RCC 7860 (cell line): ENCODE data around the gene EVL.

ENCODE experiments used
- DNase-seq: peaks from one replicate; pipeline ENCODE4 v3.0.0-alpha.2; 2015; ENCODE audit warnings: low spot score
- FAIRE-seq: peaks from 2 replicates; lab custom pipeline; 2012; peaks lifted over from hg19 to GRCh38; lab: Jason Lieb, UNC

Gene EVL

DNA sequence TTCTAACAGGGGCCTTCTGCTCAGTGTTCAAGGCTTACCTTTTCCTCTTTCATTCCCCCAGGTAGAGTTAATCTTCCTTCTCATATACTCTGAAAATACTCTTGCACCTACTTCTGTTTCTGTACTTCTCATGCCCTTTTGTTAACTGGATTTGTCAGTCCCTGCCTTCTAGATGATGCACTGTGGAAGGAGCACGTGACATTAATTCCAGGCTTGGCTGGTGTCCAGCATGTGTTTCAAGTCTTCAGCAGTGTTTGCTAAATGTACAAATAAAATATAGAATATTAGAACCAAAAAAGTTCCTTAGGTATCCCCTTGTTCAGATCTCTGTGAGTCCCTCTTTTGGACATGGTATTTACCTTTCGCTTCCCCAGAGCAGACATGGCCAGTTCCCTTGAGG lies 27.9 kb upstream of the EVL start:
- FAIRE-seq (no peak), DNase-seq (no peak)

GRCh38 chr14:100038065-100038464 lies 27.2 kb upstream of the EVL start:
- FAIRE-seq (no peak), DNase-seq (no peak)

- no peak for FAIRE-seq
- DNase-seq, result no peak
These were observed 25.3 kb upstream of the EVL start for GRCh38 chr14:100039903-100040302.

DNA sequence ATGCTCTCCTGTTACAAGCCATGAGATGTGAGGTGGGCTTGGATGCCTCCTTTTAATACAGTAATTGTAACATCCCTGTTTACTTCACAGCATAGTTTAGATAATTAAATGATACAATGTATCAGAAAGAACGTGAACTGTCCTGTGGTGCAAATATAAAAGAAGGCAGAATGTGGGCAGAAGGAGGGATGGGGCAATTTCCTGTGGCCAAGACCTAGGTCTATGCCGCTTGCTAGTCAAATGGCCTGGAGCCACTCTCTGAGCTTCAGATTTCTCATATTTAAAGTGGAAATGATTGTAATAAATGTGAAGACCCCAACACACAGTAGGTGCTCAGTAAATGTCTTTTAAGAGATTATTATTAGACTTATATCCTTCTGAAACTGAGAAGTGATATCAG lies 24.0 kb upstream of the EVL start:
- no peak for DNase-seq

GRCh38 chr14:100042286-100042685 lies 22.9 kb upstream of the EVL start:
- DNase-seq (no peak), FAIRE-seq (no peak)

More for the DNA sequence above, 24.0 kb upstream of the EVL start:
- no peak for FAIRE-seq

DNA sequence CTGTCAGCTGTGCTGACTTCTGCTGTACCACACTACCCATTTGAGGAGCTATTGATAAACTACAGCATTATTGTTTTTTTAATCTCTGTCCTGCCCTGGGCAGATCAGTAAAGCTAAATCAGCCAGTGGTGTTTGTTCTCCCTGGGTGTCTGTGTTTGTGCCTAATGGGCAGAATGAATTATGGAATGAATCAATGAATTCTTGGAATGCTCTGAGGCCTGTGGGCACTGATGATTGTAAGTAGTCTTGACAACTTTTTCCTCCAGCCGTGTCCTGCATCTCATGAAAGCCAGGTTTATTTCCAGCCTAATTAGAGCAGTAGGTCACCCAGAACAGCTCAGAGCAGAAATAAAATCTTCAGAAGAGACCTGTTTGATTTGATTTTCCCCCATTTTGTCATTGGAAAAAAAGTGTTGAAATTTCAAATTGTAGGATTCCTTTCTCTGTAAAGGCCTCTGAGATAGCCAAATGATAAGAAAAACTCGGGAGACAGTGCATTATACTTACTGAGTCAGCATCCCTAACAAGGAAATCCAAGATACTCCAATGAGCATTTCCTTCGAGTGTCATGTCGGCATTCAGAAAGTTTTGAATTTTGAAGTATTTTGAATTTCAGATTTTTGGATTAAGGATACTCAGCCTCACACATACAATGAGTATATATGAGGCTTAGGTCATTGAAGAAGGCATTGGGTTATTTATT lies 19.4 kb upstream of the EVL start:
- FAIRE-seq, result no peak
- no peak for DNase-seq

DNA sequence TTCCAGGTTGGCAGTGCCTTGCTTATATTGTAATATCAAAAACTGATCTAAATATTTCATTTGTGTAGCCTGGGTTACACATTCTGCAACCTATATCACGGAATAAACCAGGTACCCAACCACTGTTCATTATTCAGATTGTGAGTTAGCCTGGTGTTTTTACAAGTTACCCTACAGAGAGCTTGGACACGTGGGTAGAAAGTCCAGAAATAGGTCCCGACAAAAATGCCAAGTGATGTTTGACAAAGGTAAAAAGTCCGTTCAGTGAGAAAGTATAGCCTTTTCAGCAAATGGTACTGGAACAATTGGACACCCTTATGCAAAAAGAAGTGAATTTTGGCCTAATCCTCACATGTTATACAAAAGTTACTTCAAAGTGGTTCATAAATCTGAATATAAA lies 17.6 kb upstream of the EVL start:
- DNase-seq (no peak), FAIRE-seq (no peak)

DNA sequence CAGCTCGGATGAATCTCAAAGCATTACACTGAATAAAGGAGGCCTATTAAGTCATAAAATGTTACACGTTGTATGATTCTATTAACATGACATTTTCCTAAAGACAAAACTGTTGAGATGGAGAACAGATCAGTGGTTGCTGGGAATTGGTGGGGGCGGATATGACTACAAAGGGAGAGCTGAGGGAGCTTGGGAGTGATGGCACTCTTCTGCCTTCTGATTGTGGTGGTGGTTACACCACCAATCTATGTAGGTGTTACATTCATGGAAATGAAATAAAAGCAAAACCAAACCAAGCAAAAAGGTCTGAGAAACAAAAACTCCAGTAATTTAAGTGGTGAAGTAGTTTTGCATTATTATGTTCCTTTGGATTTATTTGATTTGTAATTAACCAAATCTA lies 16.4 kb upstream of the EVL start:
- no peak for DNase-seq
- FAIRE-seq, result no peak

DNA sequence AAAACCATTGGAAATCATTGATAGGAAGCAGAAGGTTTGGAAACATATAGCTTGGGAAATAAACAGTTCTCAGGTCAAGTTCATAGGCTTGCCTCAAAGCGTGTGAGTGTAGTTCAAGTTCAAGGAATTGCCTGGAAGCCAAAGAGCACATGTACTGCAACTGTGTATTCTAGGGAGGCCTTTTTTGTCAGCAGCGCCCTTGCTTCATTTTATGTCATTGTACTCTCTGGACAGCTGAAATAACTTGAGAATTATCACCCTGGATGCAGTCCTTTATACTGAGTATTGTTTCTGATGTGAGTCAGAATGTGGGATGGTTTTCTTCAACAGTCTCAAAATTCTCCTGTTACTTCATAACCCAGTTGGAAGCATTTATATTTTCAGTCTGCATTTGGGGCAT lies 16.0 kb upstream of the EVL start:
- no peak for FAIRE-seq
- no peak for DNase-seq

GRCh38 chr14:100051103-100051502 lies 14.1 kb upstream of the EVL start:
- DNase-seq (no peak), FAIRE-seq (no peak)

DNA sequence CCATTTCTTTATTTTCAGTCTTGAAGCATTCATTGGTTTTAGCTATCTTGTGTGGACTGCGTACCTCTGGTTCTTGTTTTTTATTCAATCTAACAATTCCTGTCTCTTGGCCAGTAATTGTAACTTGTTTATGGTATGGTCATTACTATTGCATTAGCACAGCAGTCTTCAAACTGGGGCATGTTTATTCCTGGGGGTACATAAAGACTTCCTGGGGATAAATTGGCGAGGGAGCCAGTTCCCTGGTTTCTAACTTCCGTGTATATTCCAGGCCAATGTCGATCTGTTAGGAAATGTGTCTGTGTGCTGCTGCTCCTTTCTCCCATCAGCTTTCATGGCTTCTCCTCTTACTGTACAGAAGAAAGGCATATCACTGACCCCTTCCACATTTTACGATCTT lies 13.7 kb upstream of the EVL start:
- DNase-seq (no peak), FAIRE-seq (no peak)

GRCh38 chr14:100052819-100053218 lies 12.4 kb upstream of the EVL start:
- DNase-seq (no peak), FAIRE-seq (no peak)

- FAIRE-seq, result no peak
- no peak for DNase-seq
These were observed 10.7 kb upstream of the EVL start for GRCh38 chr14:100054316-100055075.

- DNase-seq, result no peak
- FAIRE-seq, result no peak
These were observed 8.8 kb upstream of the EVL start for GRCh38 chr14:100056431-100056830.

GRCh38 chr14:100056964-100057795 lies 8.0 kb upstream of the EVL start:
- DNase-seq (no peak), FAIRE-seq (no peak)

GRCh38 chr14:100058777-100059437 lies 6.3 kb upstream of the EVL start:
- FAIRE-seq, result no peak
- no peak for DNase-seq

DNA sequence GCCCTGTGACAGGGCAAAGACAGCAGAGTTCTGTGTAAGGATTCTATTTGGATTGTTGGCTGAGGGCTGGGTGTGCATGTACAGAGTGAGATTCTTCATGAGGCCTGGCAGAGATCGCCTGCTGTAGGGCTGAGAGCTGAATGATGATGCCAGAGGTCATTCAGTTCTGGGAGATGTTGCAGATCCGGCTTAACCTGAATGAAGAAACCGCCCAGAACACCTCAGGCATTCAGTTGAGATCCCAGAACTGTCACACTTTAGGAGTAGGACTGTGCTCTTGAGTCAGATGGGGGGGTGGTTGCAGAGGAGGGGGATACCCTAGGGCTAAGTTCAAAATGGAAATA lies 5.8 kb upstream of the EVL start:
- DNase-seq (no peak), FAIRE-seq (no peak)

DNA sequence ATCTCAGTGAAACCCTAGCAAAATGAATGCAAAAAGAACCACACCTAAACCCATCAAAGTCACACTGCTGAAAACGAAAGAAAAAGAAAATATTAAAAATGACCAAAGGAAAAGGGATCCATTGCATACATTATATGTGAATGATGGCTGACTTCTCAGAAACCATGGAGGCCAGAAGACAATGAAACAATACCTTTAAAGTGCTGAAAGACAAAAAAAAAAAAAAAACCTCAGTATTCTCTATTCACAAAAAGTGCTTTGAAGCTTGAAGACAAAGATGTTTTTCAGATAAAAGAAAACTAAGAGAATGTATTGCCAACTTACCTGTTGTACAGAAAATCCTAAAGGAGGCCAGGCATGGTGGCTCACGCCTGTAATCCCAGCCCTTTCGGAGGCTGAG lies 4.5 kb upstream of the EVL start:
- no peak for DNase-seq
- FAIRE-seq, result no peak

DNA sequence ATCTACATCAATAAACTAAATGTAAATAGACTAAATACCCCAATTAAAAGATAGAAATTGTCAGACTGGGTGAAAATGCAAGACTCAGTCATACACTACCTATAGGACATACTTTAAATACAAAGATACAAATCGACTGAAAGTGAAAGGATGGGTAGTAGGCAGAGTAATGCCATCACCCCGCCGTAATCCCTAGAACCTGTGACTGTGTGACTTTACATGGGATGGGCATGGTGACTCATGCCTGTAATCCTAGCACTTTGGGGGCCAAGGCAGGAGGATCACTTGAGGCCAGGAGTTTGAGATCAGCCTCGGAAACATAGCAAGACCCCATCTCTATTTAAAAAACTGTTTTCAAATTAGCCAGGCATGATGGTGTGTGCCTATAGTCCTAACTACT lies 2.6 kb upstream of the EVL start:
- DNase-seq (no peak), FAIRE-seq (no peak)

GRCh38 chr14:100063314-100063941 lies 1.8 kb upstream of the EVL start:
- no peak for DNase-seq
- FAIRE-seq, result no peak
